ENCODE results near the gene RAB31. TPM values are rescaled to one million over a fixed set of nuclear protein-coding genes. Genes with fewer than 3 reads are reported as not detected.

The RAB31 gene
- polyA plus RNA-seq, 1 experiment: 37.2 TPM

DNA sequence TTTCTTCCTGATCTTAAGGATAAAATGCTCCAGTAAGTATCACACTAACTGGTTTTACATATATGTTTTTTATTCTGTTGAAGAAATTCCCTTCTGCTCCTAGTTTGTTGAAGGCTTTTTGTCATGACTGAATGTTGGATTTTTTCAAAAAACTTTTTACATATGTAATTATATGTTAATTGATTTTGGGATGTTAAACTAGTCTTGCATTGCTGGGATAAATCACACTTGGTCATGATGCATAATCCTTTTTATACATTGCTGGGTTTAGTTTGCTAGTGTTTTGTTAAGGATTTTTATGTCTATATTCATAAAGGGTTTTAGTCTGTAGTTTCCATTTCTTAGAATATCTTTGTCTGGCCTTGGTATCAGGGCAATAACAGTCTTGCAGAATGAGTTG, 112.0 kb downstream of the RAB31 start:
- POLR2A ChIA-PET: no interaction called here

DNA sequence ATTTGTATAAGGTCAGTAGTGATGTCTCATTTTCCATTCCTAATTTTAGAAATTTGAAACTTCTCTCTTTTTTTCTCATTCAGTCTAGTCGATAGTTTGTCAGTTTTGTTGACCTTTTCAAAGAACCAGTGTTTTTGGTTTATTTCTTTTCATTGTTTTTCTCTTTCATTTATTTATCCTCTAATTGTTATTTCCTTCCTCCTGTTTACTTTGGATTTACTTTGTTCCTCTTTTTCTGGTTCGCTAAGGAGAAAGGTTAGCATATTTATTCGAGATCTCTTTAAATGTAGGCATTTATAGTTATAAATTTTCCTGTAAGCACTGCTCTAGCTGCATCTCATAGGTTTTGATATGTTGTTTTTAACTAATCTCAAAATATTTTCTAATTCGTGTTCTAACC, 112.6 kb downstream of the RAB31 start:
- CTCF ChIA-PET: no interaction called here
- H3K4me3 ChIP-seq (ENCODE audit: low read depth, low read length): no peak overlapping the region
- no peaks in the 10 kb centered on the region for H3K27me3 ChIP-seq (ENCODE audit: control insufficient read depth, insufficient read depth, low read length)
- DNase-seq (ENCODE audit: low read depth): no peak
- TF ChIP-seq, protein P1, sequence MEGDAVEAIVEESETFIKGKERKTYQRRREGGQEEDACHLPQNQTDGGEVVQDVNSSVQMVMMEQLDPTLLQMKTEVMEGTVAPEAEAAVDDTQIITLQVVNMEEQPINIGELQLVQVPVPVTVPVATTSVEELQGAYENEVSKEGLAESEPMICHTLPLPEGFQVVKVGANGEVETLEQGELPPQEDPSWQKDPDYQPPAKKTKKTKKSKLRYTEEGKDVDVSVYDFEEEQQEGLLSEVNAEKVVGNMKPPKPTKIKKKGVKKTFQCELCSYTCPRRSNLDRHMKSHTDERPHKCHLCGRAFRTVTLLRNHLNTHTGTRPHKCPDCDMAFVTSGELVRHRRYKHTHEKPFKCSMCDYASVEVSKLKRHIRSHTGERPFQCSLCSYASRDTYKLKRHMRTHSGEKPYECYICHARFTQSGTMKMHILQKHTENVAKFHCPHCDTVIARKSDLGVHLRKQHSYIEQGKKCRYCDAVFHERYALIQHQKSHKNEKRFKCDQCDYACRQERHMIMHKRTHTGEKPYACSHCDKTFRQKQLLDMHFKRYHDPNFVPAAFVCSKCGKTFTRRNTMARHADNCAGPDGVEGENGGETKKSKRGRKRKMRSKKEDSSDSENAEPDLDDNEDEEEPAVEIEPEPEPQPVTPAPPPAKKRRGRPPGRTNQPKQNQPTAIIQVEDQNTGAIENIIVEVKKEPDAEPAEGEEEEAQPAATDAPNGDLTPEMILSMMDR (IDR thresholded peaks at IDR 0.05; ENCODE audit: insufficient read depth, low read depth, low read length): no peak
- POLR2A ChIA-PET: no interaction called here
- H3K36me3 ChIP-seq (ENCODE audit: control insufficient read depth, insufficient read depth, low read length): no peaks in the 10 kb centered on the region

More for the DNA sequence above, 112.0 kb downstream of the RAB31 start:
- CTCF ChIA-PET: no interaction called here
- Histone ChIP-seq H3K4me3 (ENCODE audit: low read depth, low read length) (no peak overlapping the region), H3K36me3 (ENCODE audit: control insufficient read depth, insufficient read depth, low read length) (no peaks in the 10 kb centered on the region), H3K27me3 (ENCODE audit: control insufficient read depth, insufficient read depth, low read length) (no peaks in the 10 kb centered on the region)
- TF ChIP-seq, protein P1 (IDR thresholded peaks at IDR 0.05; ENCODE audit: insufficient read depth, low read depth, low read length): no peak
- DNase-seq (ENCODE audit: low read depth): no peak

DNA sequence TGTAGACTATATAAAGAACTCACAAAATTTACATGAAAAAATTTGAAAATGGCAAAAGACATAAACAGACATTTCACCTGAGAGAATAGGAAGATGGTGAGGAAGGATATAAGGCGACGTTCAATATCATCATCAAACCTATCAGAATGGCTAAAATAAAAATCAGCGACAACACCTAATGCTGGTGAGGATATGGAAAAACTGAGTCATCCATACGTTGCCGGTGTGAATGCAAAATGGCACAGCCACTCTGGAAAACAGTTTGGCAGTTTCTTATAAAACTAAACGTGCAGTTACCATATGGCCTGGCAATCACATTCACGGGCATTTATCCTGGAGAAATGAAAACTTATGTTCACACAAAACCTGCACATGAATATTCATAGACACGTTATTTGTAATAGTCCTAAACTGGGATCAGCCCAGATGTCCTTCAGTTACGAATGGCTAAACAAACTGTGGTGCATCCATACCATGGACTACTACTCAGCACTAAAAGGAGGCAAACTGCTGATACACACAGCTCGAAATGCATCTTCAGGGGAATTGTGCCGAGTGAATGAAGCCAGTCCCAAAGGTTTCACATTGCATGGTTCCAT, 114.6 kb downstream of the RAB31 start:
- TF ChIP-seq, protein P1 (IDR thresholded peaks at IDR 0.05; ENCODE audit: insufficient read depth, low read depth, low read length): no peak
- no peak for DNase-seq (ENCODE audit: low read depth)
- no peaks in the 10 kb centered on the region for H3K27me3 ChIP-seq (ENCODE audit: control insufficient read depth, insufficient read depth, low read length)
- POLR2A ChIA-PET: no interaction called here
- H3K4me3 ChIP-seq (ENCODE audit: low read depth, low read length): no peak overlapping the region
- CTCF ChIA-PET: interaction anchor here (0.8 kb wide), 1 partner anchor 210 kb away, joined by 3 read pairs; no protein-coding TSS in a partner anchor
- no peaks in the 10 kb centered on the region for H3K36me3 ChIP-seq (ENCODE audit: control insufficient read depth, insufficient read depth, low read length)

DNA sequence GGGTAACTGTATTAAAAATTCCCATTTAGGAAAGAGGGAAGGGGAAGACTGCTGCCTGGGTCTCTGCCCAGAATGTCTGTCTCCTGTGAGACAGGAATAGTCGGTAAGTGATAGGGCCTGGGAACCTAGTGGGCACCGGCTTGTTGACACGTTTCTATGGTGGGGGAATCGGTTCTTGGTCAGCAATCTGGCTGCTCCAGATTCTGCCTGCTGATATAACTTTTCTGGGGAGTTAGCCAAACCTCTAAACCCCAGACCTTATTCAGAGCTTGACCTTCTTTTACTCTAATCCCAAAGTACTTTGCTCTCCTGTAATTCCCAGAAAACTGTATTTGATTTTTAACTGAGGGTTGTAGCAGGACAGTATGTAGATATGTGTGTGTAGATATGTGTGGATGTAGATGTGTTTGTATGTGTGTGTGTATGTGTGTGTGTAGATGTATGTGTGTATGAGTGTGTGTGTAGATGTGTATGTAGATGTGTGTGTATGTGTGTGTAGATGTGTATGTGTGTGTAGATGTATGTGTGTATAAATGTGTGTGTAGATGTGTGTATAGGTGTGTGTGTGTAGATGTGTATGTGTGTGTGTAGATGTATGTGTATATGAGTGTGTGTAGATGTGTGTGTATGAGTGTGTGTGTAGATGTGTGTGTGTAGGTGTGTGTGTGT, 115.8 kb downstream of the RAB31 start:
- DNase-seq (ENCODE audit: low read depth): peak; percentile 28
- Histone ChIP-seq H3K27me3 (ENCODE audit: control insufficient read depth, insufficient read depth, low read length) (no peaks in the 10 kb centered on the region), H3K36me3 (ENCODE audit: control insufficient read depth, insufficient read depth, low read length) (no peaks in the 10 kb centered on the region), H3K4me3 (ENCODE audit: low read depth, low read length) (no peak overlapping the region)
- ChIA-PET POLR2A (no interaction called here), CTCF (no interaction called here)
- TF ChIP-seq, protein P1 (IDR thresholded peaks at IDR 0.05; ENCODE audit: insufficient read depth, low read depth, low read length): no peak

DNA sequence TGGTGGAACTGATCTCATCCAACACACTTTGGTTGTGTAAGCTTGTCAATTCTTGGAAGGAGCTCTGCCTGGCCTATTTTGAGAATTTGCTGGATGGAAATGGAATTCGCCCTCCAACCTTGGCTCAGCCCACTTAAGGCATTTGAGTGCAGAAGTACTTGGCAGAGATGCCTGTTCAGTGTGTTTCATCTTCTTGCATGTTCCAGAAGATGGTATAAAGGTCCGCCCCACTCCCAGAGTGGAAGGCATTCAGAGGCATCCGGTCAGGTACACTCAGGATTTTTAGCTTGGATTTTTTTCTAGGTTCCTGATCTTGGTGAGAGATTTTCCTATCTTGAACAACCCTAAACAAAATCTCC, 116.4 kb downstream of the RAB31 start:
- TF ChIP-seq, protein P1 (IDR thresholded peaks at IDR 0.05; ENCODE audit: insufficient read depth, low read depth, low read length): no peak
- ChIA-PET CTCF (no interaction called here), POLR2A (no interaction called here)
- Histone ChIP-seq H3K27me3 (ENCODE audit: control insufficient read depth, insufficient read depth, low read length) (no peaks in the 10 kb centered on the region), H3K36me3 (ENCODE audit: control insufficient read depth, insufficient read depth, low read length) (no peaks in the 10 kb centered on the region), H3K4me3 (ENCODE audit: low read depth, low read length) (no peak overlapping the region)
- no peak for DNase-seq (ENCODE audit: low read depth)
